GM12878 (cell line): ENCODE data around the gene DENND4C.

Source experiments
- CREM ChIP-seq: IDR thresholded peaks from 2 replicates; pipeline ENCODE4 v1.6.1; 2014; ENCODE audit warnings: antibody characterized with exemption, low read depth
- CTCF ChIP-seq, 3 experiments: IDR thresholded peaks in 2 of 3; conservative IDR thresholded peaks in 1 of 3; 2 replicates each; pipeline ENCODE4 v1.5.1; 2011; ENCODE audit warnings: low read depth in 3 of 3, low read length in 3 of 3, mild to moderate bottlenecking in 3 of 3, control low read depth in 2 of 3, moderate library complexity in 2 of 3, inconsistent platforms in 1 of 3, mixed read lengths in 1 of 3; ENCODE audit not compliant: control insufficient read depth in 2 of 3, insufficient read depth in 1 of 3; ENCODE audit errors: extremely low read depth in 1 of 3
- EP300 ChIP-seq, 2 experiments: fragments of 150-350 bp in 1 of 2; IDR thresholded peaks; 2 replicates each; pipeline ENCODE4 v1.6.1; 2011 to 2012; ENCODE audit warnings: low read depth in 2 of 2, low read length in 2 of 2, borderline replicate concordance in 1 of 2, improper control_type of control experiment in 1 of 2, inconsistent platforms in 1 of 2; ENCODE audit not compliant: control insufficient read depth in 1 of 2
- NFXL1 ChIP-seq: fragments of 450-650 bp; IDR thresholded peaks from 2 replicates; pipeline ENCODE4 v1.6.1; 2017; ENCODE audit warnings: antibody characterized with exemption, mild to moderate bottlenecking, borderline replicate concordance
- NRF1 ChIP-seq: conservative IDR thresholded peaks from 2 replicates; pipeline ENCODE4 v1.6.1; 2011; ENCODE audit warnings: mild to moderate bottlenecking, low read depth, low read length, improper control_type of control experiment
- POLR2A ChIP-seq: IDR thresholded peaks from 2 replicates; pipeline ENCODE4 v1.6.1; 2011; ENCODE audit warnings: low read depth, mild to moderate bottlenecking, low read length
- RAD21 ChIP-seq: IDR thresholded peaks from 2 replicates; pipeline ENCODE4 v1.6.1; 2011; ENCODE audit warnings: mild to moderate bottlenecking, low read depth, low read length, moderate library complexity; ENCODE audit not compliant: insufficient read depth
- SUPT20H ChIP-seq: IDR thresholded peaks from 2 replicates; pipeline ENCODE4 v1.6.1; 2011; ENCODE audit warnings: low read depth, mild to moderate bottlenecking, low read length, moderate library complexity, borderline replicate concordance; ENCODE audit not compliant: control insufficient read depth
- TAF1 ChIP-seq: IDR thresholded peaks from 2 replicates; pipeline ENCODE4 v1.6.1; 2011; ENCODE audit warnings: mild to moderate bottlenecking, low read depth, low read length, borderline replicate concordance

DNA sequence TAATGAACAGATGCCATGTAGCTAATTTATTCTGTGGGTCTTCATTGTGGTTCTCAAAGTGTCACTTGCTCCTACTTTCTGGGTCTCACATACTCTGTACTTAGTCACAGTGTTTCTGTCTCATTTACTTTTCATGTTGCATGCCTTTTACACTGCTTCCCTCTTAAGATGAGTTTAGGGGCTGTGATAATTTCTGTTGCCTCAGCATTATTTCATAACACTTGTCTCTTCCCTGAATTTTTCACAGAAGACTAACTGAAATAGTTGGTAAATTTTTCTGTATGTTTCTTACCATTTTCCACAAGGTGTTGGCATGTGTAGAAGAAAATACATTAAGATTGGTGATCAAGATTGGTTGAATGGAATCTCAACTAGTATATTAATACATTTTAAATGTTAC is 59.6 kb downstream of the DENND4C start:
- TF ChIP-seq POLR2A (no peak), NRF1 (no peak), RAD21 (no peak), CREM (no peak), NFXL1 (no peak), SUPT20H (no peak), EP300 (IDR thresholded peaks at IDR 0.05; ENCODE audit: borderline replicate concordance in 1 of 2, control insufficient read depth in 1 of 2, low read depth in 2 of 2, low read length in 2 of 2) (no peak), CTCF (IDR thresholded peaks at IDR 0.05 in 2 of 3, conservative IDR thresholded peaks at IDR 0.05 in 1 of 3; ENCODE audit: control insufficient read depth in 2 of 3, extremely low read depth in 1 of 3, insufficient read depth in 1 of 3, low read depth in 3 of 3, low read length in 3 of 3) (no peak), TAF1 (no peak)
